DMS79 treated with DMSO at 0.1 percent for 48 hours (cell line): ENCODE data around the gene SOX6.

Source experiments
- DNase-seq: peaks from one replicate; lab custom pipeline; 2025; lab: John Stamatoyannopoulos, UW

SOX6 gene

GRCh38 chr11:16191212-16191867, 165.0 kb downstream of the SOX6 start:
- DNase-seq: peak; percentile 51

DNA sequence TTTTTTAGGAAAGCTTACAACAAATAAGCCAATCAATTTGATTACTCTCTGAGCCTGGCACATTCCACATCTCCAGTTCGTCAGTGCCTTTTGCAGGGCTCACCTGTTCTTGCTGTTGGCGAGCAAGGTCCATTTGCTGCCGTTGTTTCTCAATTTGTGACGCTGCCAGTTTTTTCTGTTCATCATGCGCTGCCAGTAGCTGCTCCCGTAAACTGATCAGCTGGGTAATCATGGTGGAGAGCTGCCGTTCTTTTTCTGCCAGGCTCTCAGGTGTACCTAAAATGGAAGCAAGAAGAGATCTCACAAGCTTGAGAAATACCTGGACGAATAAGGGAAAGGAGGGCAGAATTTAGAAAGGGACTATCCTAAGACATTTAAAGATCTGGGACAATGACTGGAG, 169.7 kb downstream of the SOX6 start:
- DNase-seq: no peak

GRCh38 chr11:16185042-16185441, 171.3 kb downstream of the SOX6 start:
- no peak for DNase-seq

- DNase-seq: no peak
Observed at GRCh38 chr11:16184588-16184987, 171.8 kb downstream of the SOX6 start.

DNA sequence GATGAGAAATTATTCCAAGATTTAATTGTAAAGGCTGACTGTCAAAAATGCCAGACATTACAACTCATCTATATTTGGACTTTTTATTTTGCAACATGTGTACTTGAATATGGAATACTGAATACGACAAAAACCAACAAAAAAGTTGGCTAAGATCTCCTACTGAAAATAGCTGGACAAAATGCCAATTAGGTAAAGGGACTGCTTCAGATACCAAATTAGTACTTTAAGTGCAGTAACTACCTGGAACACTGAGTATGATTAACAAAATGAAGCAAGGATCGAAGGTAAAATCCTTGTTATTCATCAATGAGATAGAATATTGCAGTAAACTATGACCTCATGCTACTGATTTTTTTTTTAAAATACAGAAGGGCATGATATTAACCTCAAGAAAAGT, 173.8 kb downstream of the SOX6 start:
- no peak for DNase-seq

DNA sequence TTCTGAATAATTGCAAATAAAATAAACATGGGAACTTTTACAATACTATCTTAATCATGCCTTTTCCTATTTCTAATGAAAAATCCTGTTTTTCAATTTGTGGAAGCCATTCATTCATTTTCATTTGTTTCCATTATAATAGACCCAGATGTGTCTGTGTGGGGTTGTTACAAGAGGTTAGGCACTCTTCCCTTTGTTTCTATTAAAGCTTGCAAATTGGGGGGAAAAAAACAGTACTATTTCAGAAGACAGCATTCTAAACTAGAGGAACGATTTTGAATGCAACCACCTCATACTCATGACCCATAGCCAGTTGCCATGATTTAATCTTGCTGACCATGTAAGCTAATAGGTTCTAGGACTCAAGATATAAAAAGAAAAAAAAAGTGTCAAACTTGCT, 175.5 kb downstream of the SOX6 start:
- DNase-seq: no peak

DNA sequence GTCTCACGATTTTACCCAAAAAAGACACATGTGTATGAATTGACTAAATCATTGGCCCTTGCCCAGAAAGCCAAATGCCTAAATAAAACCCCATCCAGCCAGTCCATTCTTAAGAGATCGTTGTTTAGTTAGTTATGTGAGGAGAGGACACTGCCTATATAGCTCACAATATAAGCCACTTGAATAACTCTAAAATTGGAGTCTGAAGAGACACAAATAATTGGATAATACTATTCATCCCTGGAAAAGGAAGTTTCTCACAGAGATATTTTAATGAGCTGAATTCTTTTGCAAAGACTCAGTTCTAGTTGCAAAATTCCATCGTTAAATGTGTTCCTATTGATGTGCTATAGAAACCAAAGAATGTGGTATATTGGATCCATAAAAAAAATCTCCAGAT, 176.7 kb downstream of the SOX6 start:
- no peak for DNase-seq

- DNase-seq: no peak
Observed at GRCh38 chr11:16178273-16178672, 178.1 kb downstream of the SOX6 start.

DNA sequence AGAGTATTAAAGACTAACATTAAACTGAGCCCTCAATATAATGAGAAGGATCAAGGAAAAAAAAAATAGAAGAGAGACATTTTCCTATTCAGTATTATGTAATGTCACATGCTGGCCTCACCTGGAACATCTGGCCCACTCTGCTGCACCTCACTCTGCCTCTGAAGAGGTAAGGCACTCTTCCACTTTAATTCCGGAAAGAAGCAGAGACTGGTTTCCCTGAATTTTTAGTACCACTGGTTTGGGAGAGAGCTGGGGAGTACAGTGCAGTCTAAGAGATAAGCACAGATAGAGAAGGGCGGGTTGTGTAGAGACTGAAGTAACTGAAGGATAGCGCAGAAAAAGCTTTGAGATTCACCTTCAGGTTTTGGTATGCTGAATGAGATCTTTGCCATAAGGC, 178.7 kb downstream of the SOX6 start:
- DNase-seq: no peak

GRCh38 chr11:16173798-16174197, 182.5 kb downstream of the SOX6 start:
- no peak for DNase-seq

DNA sequence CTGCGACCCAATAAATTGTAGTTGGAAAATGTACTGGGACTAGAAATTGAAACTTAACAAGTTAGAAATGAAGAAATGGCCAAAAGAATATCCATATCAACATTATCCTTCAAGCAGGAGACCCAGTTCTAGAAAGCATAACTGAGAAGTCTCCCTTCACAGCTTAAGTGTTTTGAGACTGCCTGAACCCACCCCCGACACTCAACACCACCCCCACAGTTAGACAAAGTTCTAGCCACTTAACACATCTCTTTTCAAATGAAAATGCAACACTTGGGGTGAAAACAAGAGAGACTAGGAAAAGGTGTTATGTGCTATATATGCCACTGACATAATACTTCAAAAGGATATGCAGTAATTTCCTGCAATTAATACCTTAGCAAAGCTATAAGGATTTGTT, 184.5 kb downstream of the SOX6 start:
- DNase-seq: no peak

GRCh38 chr11:16169956-16170847, 186.1 kb downstream of the SOX6 start:
- no peak for DNase-seq

- DNase-seq: no peak
Observed at GRCh38 chr11:16169541-16169940, 186.8 kb downstream of the SOX6 start.

GRCh38 chr11:16167706-16168487, 188.4 kb downstream of the SOX6 start:
- no peak for DNase-seq

GRCh38 chr11:16166571-16166970, 189.8 kb downstream of the SOX6 start:
- DNase-seq: no peak

DNA sequence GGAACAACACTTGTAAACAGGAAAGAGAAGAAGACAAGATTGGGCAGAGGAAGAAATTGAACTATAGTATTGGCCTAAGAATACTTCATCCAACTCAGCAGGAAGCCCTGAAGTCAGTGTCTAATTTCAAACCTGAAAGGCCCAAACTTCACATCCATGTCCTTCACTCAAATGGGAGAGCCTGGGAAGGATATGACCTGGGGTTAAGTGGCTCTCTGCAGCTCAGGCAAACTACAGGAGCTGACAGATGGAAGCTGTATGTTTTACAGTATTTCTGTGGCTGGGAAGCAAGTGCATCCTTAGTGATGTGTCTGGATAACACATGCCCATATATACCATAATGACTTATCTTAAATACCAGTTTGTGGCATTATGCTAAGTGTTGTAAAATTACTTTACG, 196.2 kb downstream of the SOX6 start:
- no peak for DNase-seq

DNA sequence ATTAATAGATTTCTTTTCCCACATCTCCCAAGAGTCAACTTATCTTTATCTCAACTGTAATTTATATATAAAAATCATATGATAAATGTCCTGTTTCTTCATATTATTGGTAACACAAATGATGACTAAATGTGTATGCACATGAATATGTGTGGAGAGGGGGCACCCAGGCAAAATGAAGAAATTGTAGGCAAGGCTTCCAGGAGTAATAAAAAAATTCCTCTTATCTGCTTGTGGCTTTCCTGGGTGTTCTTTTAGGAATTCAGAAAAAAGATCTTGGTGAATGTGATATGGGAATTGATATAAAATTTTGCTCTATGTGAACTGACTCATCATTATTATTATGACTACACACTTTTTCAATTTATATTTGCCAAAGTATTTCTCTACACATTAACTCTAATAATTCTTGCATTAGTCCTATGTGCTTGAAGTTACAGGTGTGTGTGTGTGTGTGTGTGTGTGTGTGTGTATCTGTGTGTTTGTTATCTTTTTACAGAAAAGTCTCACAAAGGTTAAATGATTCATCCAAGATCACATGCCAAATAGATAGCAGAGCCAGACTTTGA, 197.8 kb downstream of the SOX6 start:
- no peak for DNase-seq

DNA sequence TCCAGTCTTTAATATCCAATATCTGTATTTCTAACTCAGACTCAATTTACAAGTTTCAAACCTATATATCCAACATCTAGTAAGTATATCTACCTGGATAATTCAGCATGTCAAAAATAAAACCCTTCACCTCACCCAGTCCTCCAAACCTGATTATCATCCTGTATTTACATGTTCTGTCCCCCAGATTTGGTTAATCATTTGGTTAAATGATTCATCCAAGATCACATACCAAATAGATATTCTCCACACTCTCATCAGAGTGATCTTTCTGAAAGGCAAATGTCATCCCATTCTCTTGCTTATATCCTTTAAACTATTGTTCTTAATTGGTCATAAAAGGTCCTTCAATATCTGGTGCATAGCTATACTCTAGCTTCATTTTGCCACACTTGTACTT, 199.0 kb downstream of the SOX6 start:
- no peak for DNase-seq

GRCh38 chr11:16155448-16155847, 200.9 kb downstream of the SOX6 start:
- DNase-seq: no peak

- no peak for DNase-seq
Observed at GRCh38 chr11:16154715-16155396, 201.5 kb downstream of the SOX6 start.

DNA sequence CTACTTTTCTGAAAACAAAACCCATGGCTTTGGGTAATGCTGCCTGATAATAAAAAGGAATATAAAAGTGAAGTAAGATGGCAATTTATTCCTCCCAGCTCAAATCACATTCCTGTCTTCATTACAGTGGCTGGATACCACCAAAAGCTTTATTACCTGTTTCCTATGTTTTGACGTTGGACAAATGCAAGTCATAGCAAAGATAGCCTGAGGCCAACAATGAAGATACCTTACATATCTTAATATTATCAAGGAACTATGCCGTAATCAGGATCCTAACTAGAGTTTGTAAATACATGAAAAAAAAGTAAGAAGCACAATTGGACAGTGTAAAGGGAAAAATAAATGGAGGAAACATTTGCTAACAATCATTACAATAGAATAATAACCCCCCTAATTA, 202.4 kb downstream of the SOX6 start:
- DNase-seq: no peak

GRCh38 chr11:16151138-16151537, 205.2 kb downstream of the SOX6 start:
- no peak for DNase-seq
